NCI-H226 (cell line): Measurements from ENCODE around the gene SLC5A11.
A peak's percentile ranks its signal among the peaks of the same experiment; 100 is the strongest.
"Not testable (repeated sequence)": the region's sequence is repeated elsewhere in the genome, so short reads cannot be mapped to it uniquely, and the experiment has no call there.

Source experiments
- DNase-seq: peaks from one replicate; pipeline ENCODE4 v3.0.0-alpha.2; 2015

SLC5A11 gene

GRCh38 chr16:24845726-24846547 lies at the start of gene SLC5A11:
Gene SLC5A11, plus strand, starts transcription at chr16:24845963. Its CDS starts 12,681 bp downstream, at chr16:24858644.
- no peak for DNase-seq

GRCh38 chr16:24800586-24800985 lies 45.2 kb upstream of the SLC5A11 start:
- DNase-seq, result peak; percentile 89

GRCh38 chr16:24801761-24802302 lies 43.9 kb upstream of the SLC5A11 start:
- DNase-seq, result peak; percentile 5

GRCh38 chr16:24805484-24805883 lies 40.3 kb upstream of the SLC5A11 start:
- DNase-seq, result no peak

GRCh38 chr16:24807301-24807700 lies 38.5 kb upstream of the SLC5A11 start:
- DNase-seq, result no peak

- DNase-seq, result no peak
Measured at GRCh38 chr16:24810951-24811843, 34.6 kb upstream of the SLC5A11 start.

- DNase-seq, result not testable (repeated sequence)
Measured at GRCh38 chr16:24812813-24813212, 33.0 kb upstream of the SLC5A11 start.

- no peak for DNase-seq
Measured at GRCh38 chr16:24815021-24815420, 30.7 kb upstream of the SLC5A11 start.

- no peak for DNase-seq
Measured at GRCh38 chr16:24816688-24817087, 29.1 kb upstream of the SLC5A11 start.

GRCh38 chr16:24819462-24820040 lies 26.2 kb upstream of the SLC5A11 start:
- DNase-seq, result no peak

GRCh38 chr16:24820522-24820921 lies 25.2 kb upstream of the SLC5A11 start:
- DNase-seq, result no peak

- no peak for DNase-seq
Measured at GRCh38 chr16:24821129-24821528, 24.6 kb upstream of the SLC5A11 start.

GRCh38 chr16:24822542-24822941 lies 23.2 kb upstream of the SLC5A11 start:
- DNase-seq, result no peak

- no peak for DNase-seq
Measured at GRCh38 chr16:24822974-24823373, 22.8 kb upstream of the SLC5A11 start.

- DNase-seq, result no peak
Measured at GRCh38 chr16:24825696-24826095, 20.1 kb upstream of the SLC5A11 start.

- no peak for DNase-seq
Measured at GRCh38 chr16:24826096-24826690, 19.6 kb upstream of the SLC5A11 start.

GRCh38 chr16:24826817-24827566 lies 18.8 kb upstream of the SLC5A11 start:
- no peak for DNase-seq

- DNase-seq, result no peak
Measured at GRCh38 chr16:24829153-24829552, 16.6 kb upstream of the SLC5A11 start.

- no peak for DNase-seq
Measured at GRCh38 chr16:24833352-24833751, 12.4 kb upstream of the SLC5A11 start.

- DNase-seq, result peak; percentile 58
Measured at GRCh38 chr16:24834459-24835335, 11.1 kb upstream of the SLC5A11 start.

- DNase-seq, result no peak
Measured at GRCh38 chr16:24836836-24837235, 8.9 kb upstream of the SLC5A11 start.
